Prostate gland (tissue), 2 donors: ENCODE data around the gene TP63. TPM values are rescaled to one million over a fixed set of nuclear protein-coding genes. Genes with fewer than 3 reads are reported as not detected.

Experiments
- DNase-seq: peaks from one replicate; pipeline ENCODE4 v3.0.0-alpha.2; 2019; ENCODE audit warnings: low spot score
- H3K27ac ChIP-seq, 2 donors: fragments of 200-600 bp; sonication (generic); 2 replicates each; pipeline ENCODE4 v1.5.1; 2017 to 2019
- H3K27me3 ChIP-seq: fragments of 200-600 bp; sonication (generic); replicated peaks from 2 replicates; pipeline ENCODE4 v1.5.1; 2019; ENCODE audit not compliant: insufficient read depth
- H3K36me3 ChIP-seq, 2 donors: fragments of 200-600 bp; sonication (generic); 1 replicate in 1 of 2; 2 replicates in 1 of 2; pipeline versions ENCODE4 v1.5.1 to v1.8.1; 2017 to 2019
- H3K4me1 ChIP-seq: fragments of 200-600 bp; sonication (generic); replicated peaks from 2 replicates; pipeline ENCODE4 v1.5.1; 2019
- H3K4me3 ChIP-seq, 2 donors: fragments of 200-600 bp; sonication (generic); 2 replicates each; pipeline ENCODE4 v1.5.1; 2017 to 2019
- H3K9me3 ChIP-seq: fragments of 200-600 bp; sonication (generic); 2 replicates; pipeline ENCODE4 v1.5.1; 2017
- POLR2A ChIP-seq: fragments of 450-650 bp; IDR thresholded peaks from one replicate; pipeline ENCODE4 v1.6.1; 2016; ENCODE audit warnings: antibody characterized with exemption, mild to moderate bottlenecking
- POLR2AphosphoS5 ChIP-seq: sonication (generic); formaldehyde crosslinking; IDR thresholded peaks from one replicate; pipeline ENCODE4 v1.6.1; 2017; ENCODE audit warnings: antibody characterized with exemption
- WGBS: methylation state at CpG from one replicate; pipeline ENCODE4 v1.1.5; 2018; 5-methylcytosine and 5-hydroxymethylcytosine counted together
- intact Hi-C: fragments of 100-400 bp; cut with DNase I; formaldehyde crosslinking; loops from one replicate; pipeline ENCODE4 v1.14.2; 2022
- total RNA-seq, 2 donors: library from RNA; depleted of rRNA; stranded (reverse); fragments of >200 nt; gene quantifications; one replicate each; pipeline ENCODE4 v1.1.0, GENCODE V29; 2016
- TF ChIP-seq, protein P1 (sequence below), 4 experiments: fragments of 200-600 bp in 2 of 4; fragments of 450-650 bp in 2 of 4; sonication (generic) in 2 of 4; IDR thresholded peaks; 1 replicate in 3 of 4; 2 replicates in 1 of 4; pipeline ENCODE4 v1.5.1; 2016 to 2019; ENCODE audit warnings: antibody characterized with exemption in 4 of 4, mild to moderate bottlenecking in 2 of 4, moderate library complexity in 2 of 4

TP63 gene
- total RNA-seq, 2 donors from 2014 or later, result 39.9 to 67.5 TPM

DNA sequence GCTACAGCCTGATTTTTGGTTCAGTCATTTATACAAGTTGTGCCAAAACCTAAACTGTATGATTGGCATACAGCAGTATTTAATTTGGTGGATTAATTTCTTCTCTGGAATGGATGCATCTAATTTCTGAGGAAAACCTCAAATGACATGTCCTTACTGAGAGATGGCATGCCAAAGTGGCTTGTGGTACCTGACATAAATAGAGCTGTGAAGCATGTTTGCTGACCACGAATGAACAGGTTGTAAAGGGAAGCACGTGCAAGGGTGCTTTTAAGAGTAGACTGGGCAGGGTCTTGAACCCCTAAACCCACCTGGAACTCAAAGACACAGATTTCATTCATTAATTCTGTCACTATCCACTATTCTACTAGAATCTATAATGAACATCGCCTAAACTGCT is 77.2 kb downstream of the TP63 start:
- Histone ChIP-seq H3K27ac (no peak overlapping the region), H3K36me3 (no peaks in the 10 kb centered on the region), H3K4me3 (no peak overlapping the region), H3K27me3 (no peaks in the 10 kb centered on the region), H3K4me1 (no peaks in the 10 kb centered on the region), H3K9me3 (no peaks in the 10 kb centered on the region)
- DNase-seq, result no peak
- intact Hi-C loops, result no loop called here
- TF ChIP-seq POLR2A (no peak), POLR2AphosphoS5 (no peak)
- TF ChIP-seq, protein P1, sequence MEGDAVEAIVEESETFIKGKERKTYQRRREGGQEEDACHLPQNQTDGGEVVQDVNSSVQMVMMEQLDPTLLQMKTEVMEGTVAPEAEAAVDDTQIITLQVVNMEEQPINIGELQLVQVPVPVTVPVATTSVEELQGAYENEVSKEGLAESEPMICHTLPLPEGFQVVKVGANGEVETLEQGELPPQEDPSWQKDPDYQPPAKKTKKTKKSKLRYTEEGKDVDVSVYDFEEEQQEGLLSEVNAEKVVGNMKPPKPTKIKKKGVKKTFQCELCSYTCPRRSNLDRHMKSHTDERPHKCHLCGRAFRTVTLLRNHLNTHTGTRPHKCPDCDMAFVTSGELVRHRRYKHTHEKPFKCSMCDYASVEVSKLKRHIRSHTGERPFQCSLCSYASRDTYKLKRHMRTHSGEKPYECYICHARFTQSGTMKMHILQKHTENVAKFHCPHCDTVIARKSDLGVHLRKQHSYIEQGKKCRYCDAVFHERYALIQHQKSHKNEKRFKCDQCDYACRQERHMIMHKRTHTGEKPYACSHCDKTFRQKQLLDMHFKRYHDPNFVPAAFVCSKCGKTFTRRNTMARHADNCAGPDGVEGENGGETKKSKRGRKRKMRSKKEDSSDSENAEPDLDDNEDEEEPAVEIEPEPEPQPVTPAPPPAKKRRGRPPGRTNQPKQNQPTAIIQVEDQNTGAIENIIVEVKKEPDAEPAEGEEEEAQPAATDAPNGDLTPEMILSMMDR (IDR thresholded peaks at IDR 0.05), result no peak
- 85% methylated on average over 3 of the region's 3 CpGs for WGBS

DNA sequence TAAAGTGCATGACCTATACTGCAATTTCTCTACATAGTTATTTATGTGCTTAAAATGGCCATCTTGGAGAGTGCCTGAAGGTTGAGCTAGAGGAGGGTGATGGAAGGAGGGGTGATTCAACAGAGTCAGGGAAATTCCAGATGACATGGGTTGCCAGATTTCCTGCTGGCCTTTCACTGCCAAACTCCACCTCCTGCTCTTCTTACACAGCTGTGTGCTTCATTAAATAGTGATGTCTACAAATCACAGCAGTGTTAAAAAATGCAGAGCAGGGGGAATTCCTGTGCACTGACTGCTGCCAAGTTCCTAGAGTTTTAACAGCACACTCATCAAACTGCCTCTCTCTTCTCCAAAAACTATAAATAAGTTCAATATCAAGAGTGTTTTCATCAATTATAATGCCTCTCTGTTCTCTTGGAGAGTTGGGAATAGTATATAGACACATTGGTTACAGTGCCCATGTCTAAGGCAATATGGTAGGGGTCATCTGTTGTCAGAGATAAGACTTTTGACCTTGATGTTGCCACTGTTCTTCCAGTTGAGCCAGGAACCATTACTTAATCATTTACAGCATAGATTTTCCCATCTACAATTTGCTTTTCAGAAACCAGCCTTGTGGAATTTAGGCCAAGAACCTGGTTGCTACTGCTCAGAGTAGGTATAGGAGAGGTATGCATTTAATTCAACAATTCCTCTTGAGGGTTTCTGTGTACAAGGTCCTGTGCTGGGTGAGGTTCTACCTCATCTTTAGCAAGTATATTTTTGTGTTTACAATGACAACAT is 79.6 kb downstream of the TP63 start:
- Histone ChIP-seq H3K27ac (no peak overlapping the region), H3K36me3 (no peaks in the 10 kb centered on the region), H3K4me3 (no peak overlapping the region), H3K27me3 (no peaks in the 10 kb centered on the region), H3K9me3 (no peaks in the 10 kb centered on the region), H3K4me1 (no peaks in the 10 kb centered on the region)
- intact Hi-C loops, result no loop called here
- peak; percentile 50 for TF ChIP-seq POLR2AphosphoS5
- no peak for TF ChIP-seq POLR2A
- TF ChIP-seq, protein P1 (IDR thresholded peaks at IDR 0.05), result no peak
- DNase-seq, result peak; percentile 41

DNA sequence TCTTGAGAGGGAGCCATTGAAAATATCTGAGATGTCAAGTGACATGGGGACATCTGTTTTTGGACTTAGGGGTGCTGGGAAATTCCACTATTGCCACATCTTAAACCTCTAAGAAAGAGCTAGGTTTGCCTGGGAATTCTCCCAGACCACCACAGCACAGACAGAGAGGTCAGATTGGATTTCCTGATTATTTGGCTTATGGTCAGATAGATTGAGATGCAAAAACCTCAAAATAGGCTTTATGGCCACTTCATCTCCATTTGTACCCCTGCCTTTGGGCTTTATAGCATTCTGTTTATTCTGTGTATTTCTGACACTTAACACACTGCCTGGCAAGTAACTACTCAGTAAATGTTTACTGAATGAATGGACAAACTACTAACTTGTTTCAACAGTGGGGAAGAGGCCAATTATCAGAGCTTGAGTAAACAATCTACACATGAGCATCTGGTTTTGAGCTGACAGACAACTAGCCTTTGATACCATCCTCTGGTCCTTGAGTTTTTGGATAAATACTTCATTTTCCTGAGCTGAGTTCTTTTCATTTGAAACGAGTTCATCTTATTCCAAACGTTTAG is 81.8 kb downstream of the TP63 start:
- WGBS, result 56% methylated on average over 2 of the region's 2 CpGs
- Histone ChIP-seq H3K4me1 (no peaks in the 10 kb centered on the region), H3K27ac (no peak overlapping the region), H3K4me3 (no peak overlapping the region), H3K27me3 (no peaks in the 10 kb centered on the region), H3K36me3 (no peaks in the 10 kb centered on the region), H3K9me3 (no peaks in the 10 kb centered on the region)
- intact Hi-C loops, result no loop called here
- TF ChIP-seq POLR2AphosphoS5, result peak; percentile 49
- TF ChIP-seq, protein P1 (IDR thresholded peaks at IDR 0.05), result no peak
- DNase-seq, result peak; percentile 16

DNA sequence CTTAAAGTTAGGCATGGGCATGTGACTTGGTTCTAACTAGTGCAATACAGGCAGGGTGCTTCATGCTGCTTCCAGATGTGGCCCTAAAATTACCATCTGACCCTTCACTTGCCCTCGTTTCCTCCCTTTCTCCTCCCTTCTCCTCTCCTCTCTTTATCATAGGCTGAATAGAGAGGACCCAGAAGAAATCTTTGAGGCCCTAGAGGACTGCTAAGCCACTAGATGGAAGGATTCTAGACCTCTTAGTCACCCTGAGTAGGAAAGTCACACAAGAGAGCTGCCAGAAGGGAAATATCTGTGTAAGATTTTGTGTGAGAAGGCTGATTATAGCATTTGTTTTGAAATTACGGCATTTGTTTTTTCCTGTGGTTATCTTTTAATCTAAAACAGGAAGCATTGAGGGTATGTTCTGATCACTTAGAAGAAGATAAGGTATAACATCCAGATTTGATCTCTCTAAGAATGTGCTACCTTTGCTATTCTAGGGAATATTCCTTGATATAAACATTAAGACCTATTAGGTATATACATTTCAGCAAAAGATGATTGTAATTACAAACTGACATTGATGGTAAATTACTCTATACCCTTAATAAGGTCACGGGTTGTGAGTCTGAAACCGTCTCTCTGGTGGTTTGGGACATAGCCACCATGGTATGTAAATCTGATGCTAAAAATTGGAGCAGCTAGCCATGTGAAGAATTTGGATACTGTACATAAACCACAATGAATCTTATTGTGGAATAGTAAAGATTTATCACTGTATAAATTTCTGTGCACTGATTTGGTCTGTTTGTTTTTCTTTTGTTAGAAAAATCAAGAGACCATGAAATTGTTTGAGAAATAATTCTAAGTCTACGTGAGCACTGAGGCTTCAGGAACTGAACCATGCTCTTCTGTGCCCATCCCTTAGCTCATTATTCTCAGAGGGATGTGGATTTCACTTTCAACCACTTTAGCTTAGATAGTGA is 84.1 kb downstream of the TP63 start:
- intact Hi-C loops, result no loop called here
- Histone ChIP-seq H3K36me3 (no peaks in the 10 kb centered on the region), H3K27me3 (no peaks in the 10 kb centered on the region), H3K4me1 (no peaks in the 10 kb centered on the region), H3K4me3 (no peak overlapping the region), H3K27ac (no peak overlapping the region), H3K9me3 (no peaks in the 10 kb centered on the region)
- 44% methylated on average over 5 of the region's 5 CpGs for WGBS
- TF ChIP-seq, protein P1 (IDR thresholded peaks at IDR 0.05), result no peak
- TF ChIP-seq POLR2AphosphoS5 (no peak), POLR2A (no peak)
- no peak for DNase-seq
